ENCODE measurements around the gene DGCR6. TPM values are rescaled to one million over a fixed set of nuclear protein-coding genes. Genes with fewer than 3 reads are reported as not detected.

The DGCR6 gene
- total and polyA plus RNA-seq, 7 donors, result 0.60 to 6.6 (median 1.4) TPM

GRCh38 chr22:18925368-18926064 is 19.4 kb downstream of the DGCR6 start:
- DNase-seq, result no peak
- no peaks in the 10 kb centered on the region for H3K27me3 ChIP-seq
- H3K36me3 ChIP-seq, result no peaks in the 10 kb centered on the region
- H3K4me1 ChIP-seq, result no peaks in the 10 kb centered on the region
- intact Hi-C loops (cut with DNase I), result no loop called here
- no peak overlapping the region for H3K4me3 ChIP-seq
- H3K9me3 ChIP-seq, result no peaks in the 10 kb centered on the region
- no peak for TF ChIP-seq POLR2AphosphoS5 (IDR thresholded peaks at IDR 0.05)
- no peak for TF ChIP-seq POLR2A (IDR thresholded peaks at IDR 0.05)
- no peak for TF ChIP-seq CTCF (IDR thresholded peaks at IDR 0.05)
- TF ChIP-seq EP300 (IDR thresholded peaks at IDR 0.05), result no peak
- H3K27ac ChIP-seq, result no peak overlapping the region
- WGBS, 2 donors, result no CpG with 5 or more reads among the region's 20 CpGs

GRCh38 chr22:18927020-18927419 is 20.9 kb downstream of the DGCR6 start:
- WGBS, 2 donors, result no CpG with 5 or more reads among the region's 4 CpGs
- H3K27ac ChIP-seq, result no peak overlapping the region

GRCh38 chr22:18927573-18927972 is 21.5 kb downstream of the DGCR6 start:
- no peaks in the 10 kb centered on the region for H3K9me3 ChIP-seq
- H3K27me3 ChIP-seq, result no peaks in the 10 kb centered on the region
- no peak for TF ChIP-seq POLR2A (IDR thresholded peaks at IDR 0.05)
- no peak for TF ChIP-seq CTCF (IDR thresholded peaks at IDR 0.05)
- TF ChIP-seq POLR2AphosphoS5 (IDR thresholded peaks at IDR 0.05), result no peak
- H3K36me3 ChIP-seq, result no peaks in the 10 kb centered on the region
- no peak for DNase-seq
- H3K4me1 ChIP-seq, result no peaks in the 10 kb centered on the region
- H3K27ac ChIP-seq, result no peak overlapping the region
- H3K4me3 ChIP-seq, result no peak overlapping the region
- no CpG with 5 or more reads among the region's 5 CpGs for WGBS, 2 donors
- intact Hi-C loops (cut with DNase I), result no loop called here

More at GRCh38 chr22:18927020-18927419, 20.9 kb downstream of the DGCR6 start:
- no peaks in the 10 kb centered on the region for H3K9me3 ChIP-seq
- intact Hi-C loops (cut with DNase I), result no loop called here
- no peaks in the 10 kb centered on the region for H3K27me3 ChIP-seq
- TF ChIP-seq EP300 (IDR thresholded peaks at IDR 0.05), result no peak
- TF ChIP-seq POLR2A (IDR thresholded peaks at IDR 0.05), result no peak
- no peak for TF ChIP-seq POLR2AphosphoS5 (IDR thresholded peaks at IDR 0.05)
- TF ChIP-seq CTCF (IDR thresholded peaks at IDR 0.05), result no peak
- no peaks in the 10 kb centered on the region for H3K36me3 ChIP-seq
- DNase-seq, result no peak
- H3K4me1 ChIP-seq, result no peaks in the 10 kb centered on the region
- no peak overlapping the region for H3K4me3 ChIP-seq

- DNase-seq, result peak; percentile 69
- WGBS, 2 donors, result 21 to 43% methylated on average over 2 of the region's 5 CpGs
- intact Hi-C loops (cut with DNase I), result no loop called here
- H3K27me3 ChIP-seq, result no peaks in the 10 kb centered on the region
- no peak overlapping the region for H3K27ac ChIP-seq
- TF ChIP-seq POLR2A (IDR thresholded peaks at IDR 0.05) (no peak), POLR2AphosphoS5 (IDR thresholded peaks at IDR 0.05) (no peak), EP300 (IDR thresholded peaks at IDR 0.05) (no peak), CTCF (IDR thresholded peaks at IDR 0.05) (no peak)
- no peak overlapping the region for H3K4me3 ChIP-seq
- H3K9me3 ChIP-seq, result no peaks in the 10 kb centered on the region
- no peaks in the 10 kb centered on the region for H3K4me1 ChIP-seq
- H3K36me3 ChIP-seq, result no peaks in the 10 kb centered on the region
Measured at GRCh38 chr22:18929459-18929858, 23.3 kb downstream of the DGCR6 start.
